Brain microvascular endothelial cell (primary cell): ENCODE results near the gene TUBG2.

ENCODE experiments used
- DNase-seq: peaks from one replicate; pipeline ENCODE4 v3.0.0-alpha.2; 2020
- H3K27ac ChIP-seq: fragments of 250-450 bp; sonication (Bioruptor Pico); 2 replicates; pipeline ENCODE4 v1.5.1; 2020; ENCODE audit warnings: mild to moderate bottlenecking, moderate library complexity
- H3K27me3 ChIP-seq: fragments of 250-450 bp; sonication (Bioruptor Pico); replicated peaks from 2 replicates; pipeline ENCODE4 v1.5.1; 2020; ENCODE audit warnings: mild to moderate bottlenecking
- H3K36me3 ChIP-seq: fragments of 250-450 bp; sonication (Bioruptor Pico); replicated peaks from 2 replicates; pipeline ENCODE4 v1.5.1; 2020; ENCODE audit warnings: mild to moderate bottlenecking
- H3K4me3 ChIP-seq: 2 replicates; pipeline ENCODE4 v1.5.1; 2011; ENCODE audit warnings: low read depth, mild to moderate bottlenecking, control low read depth, low read length, moderate library complexity
- CTCF ChIP-seq: IDR thresholded peaks from 2 replicates; pipeline ENCODE4 v1.5.1; 2011; ENCODE audit warnings: low read depth, mild to moderate bottlenecking, moderate library complexity, low read length, control low read depth, inconsistent platforms; ENCODE audit errors: missing control alignments
- in situ Hi-C: cut with HindIII; loops from 2 replicates; pipeline ENCODE4 v1.10.0; 2017; ENCODE audit warnings: low sequenced_read_pairs, low pct_ligation_motif_present

Gene TUBG2

DNA sequence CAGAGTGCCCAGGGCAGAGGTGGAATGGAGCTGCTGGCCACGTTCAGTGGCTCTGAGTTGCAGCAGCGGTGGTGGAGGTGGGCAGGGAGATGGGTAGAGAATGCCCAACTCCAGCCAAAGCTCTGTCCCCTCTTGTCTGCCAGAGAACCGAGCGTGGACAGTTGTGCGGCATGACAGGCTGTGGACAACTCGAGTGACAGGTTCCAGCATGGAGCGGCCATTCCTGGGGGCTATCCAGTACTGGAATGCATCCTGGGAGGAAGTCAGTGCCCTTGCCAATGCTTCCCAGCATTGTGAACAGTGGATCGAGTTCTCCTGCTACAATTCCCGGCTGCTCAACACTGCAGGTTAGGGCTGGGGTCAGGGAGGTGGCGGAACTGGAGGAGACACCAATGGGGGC is 31.5 kb downstream of the TUBG2 start:
- H3K36me3 ChIP-seq = no peaks in the 10 kb centered on the region
- H3K4me3 ChIP-seq = no peak overlapping the region
- in situ Hi-C loops = no loop called here
- no peak overlapping the region for H3K27ac ChIP-seq
- DNase-seq = no peak
- TF ChIP-seq CTCF = no peak
- no peaks in the 10 kb centered on the region for H3K27me3 ChIP-seq

- peaks cover 2% of the 10 kb centered on the region for H3K36me3 ChIP-seq
- TF ChIP-seq CTCF = no peak
- DNase-seq = no peak
- H3K27me3 ChIP-seq = no peaks in the 10 kb centered on the region
- no peak overlapping the region for H3K27ac ChIP-seq
- in situ Hi-C loops = no loop called here
- no peak overlapping the region for H3K4me3 ChIP-seq
Observed at GRCh38 chr17:42691021-42691545, 32.0 kb downstream of the TUBG2 start.

DNA sequence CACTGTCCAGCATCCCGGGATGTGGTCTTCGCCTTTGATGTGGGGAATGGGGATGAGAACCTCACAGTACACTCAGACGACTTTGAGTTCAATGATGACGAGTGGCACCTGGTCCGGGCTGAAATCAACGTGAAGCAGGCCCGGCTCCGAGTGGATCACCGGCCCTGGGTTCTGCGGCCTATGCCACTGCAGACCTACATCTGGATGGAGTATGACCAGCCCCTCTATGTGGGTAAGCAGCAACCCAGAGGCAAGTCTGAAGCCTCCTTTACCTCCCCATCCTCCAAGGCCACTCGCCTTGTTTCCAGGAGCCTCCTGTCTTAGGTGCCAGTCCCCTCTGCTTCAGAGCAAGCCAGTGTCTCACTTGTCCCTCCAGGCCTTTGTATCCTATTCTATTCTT is 33.4 kb downstream of the TUBG2 start:
- no peak overlapping the region for H3K27ac ChIP-seq
- peaks cover 2% of the 10 kb centered on the region for H3K36me3 ChIP-seq
- no peak for TF ChIP-seq CTCF
- DNase-seq = no peak
- no peaks in the 10 kb centered on the region for H3K27me3 ChIP-seq
- in situ Hi-C loops = no loop called here
- H3K4me3 ChIP-seq = no peak overlapping the region

- TF ChIP-seq CTCF = no peak
- no peak for DNase-seq
- peaks cover 2% of the 10 kb centered on the region for H3K36me3 ChIP-seq
- H3K27me3 ChIP-seq = no peaks in the 10 kb centered on the region
- H3K27ac ChIP-seq = no peak overlapping the region
- H3K4me3 ChIP-seq = no peak overlapping the region
- in situ Hi-C loops = no loop called here
Observed at GRCh38 chr17:42694524-42694923, 35.4 kb downstream of the TUBG2 start.

DNA sequence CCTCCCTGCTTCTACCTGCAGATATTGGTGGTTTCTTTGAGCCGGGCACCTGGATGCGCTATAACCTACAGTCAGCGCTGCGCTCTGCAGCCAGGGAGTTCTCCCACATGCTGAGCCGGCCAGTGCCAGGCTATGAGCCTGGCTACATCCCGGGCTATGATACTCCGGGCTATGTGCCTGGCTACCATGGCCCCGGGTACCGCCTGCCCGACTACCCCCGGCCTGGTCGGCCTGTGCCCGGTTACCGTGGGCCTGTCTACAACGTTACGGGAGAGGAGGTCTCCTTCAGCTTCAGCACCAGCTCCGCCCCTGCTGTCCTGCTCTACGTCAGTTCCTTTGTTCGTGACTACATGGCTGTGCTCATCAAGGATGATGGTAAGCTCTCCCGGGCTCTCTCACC is 36.4 kb downstream of the TUBG2 start:
- in situ Hi-C loops = no loop called here
- Histone ChIP-seq H3K4me3 (no peak overlapping the region), H3K27ac (no peak overlapping the region), H3K36me3 (peaks cover 2% of the 10 kb centered on the region), H3K27me3 (no peaks in the 10 kb centered on the region)
- DNase-seq = no peak
- no peak for TF ChIP-seq CTCF

GRCh38 chr17:42697108-42697811 is 38.2 kb downstream of the TUBG2 start:
- Histone ChIP-seq H3K36me3 (peaks cover 2% of the 10 kb centered on the region), H3K4me3 (no peak overlapping the region), H3K27me3 (no peaks in the 10 kb centered on the region), H3K27ac (no peak overlapping the region)
- no peak for TF ChIP-seq CTCF
- DNase-seq = no peak
- in situ Hi-C loops = no loop called here
